Chondrocyte (in vitro differentiated cells): ENCODE results near the gene KAZN. TPM values are rescaled to one million over a fixed set of nuclear protein-coding genes. Genes with fewer than 3 reads are reported as not detected.

Experiments used
- DNase-seq: peaks from one replicate; pipeline ENCODE4 v3.0.0; 2021; ENCODE audit warnings: mixed read lengths, low spot score
- H3K27ac Mint-ChIP-seq: one replicate; pipeline ENCODE4 v1.8.0; 2021; ENCODE audit warnings: mild to moderate bottlenecking, moderate library complexity, mixed read lengths; ENCODE audit not compliant: unreplicated experiment
- H3K27me3 Mint-ChIP-seq: 2 replicates; pipeline ENCODE4 v1.8.0; 2021; ENCODE audit warnings: low read depth, mixed read lengths
- H3K36me3 Mint-ChIP-seq: 2 replicates; pipeline ENCODE4 v1.8.0; 2021; ENCODE audit warnings: low read depth, mixed read lengths
- H3K4me1 Mint-ChIP-seq: 2 replicates; pipeline ENCODE4 v1.8.0; 2021; ENCODE audit warnings: low read depth, mild to moderate bottlenecking, mixed read lengths
- H3K4me3 Mint-ChIP-seq: one replicate; pipeline ENCODE4 v1.8.0; 2021; ENCODE audit warnings: mild to moderate bottlenecking, moderate library complexity, mixed read lengths; ENCODE audit not compliant: unreplicated experiment
- H3K9me3 Mint-ChIP-seq: 2 replicates; pipeline ENCODE4 v1.8.0; 2021; ENCODE audit warnings: low read depth, mixed read lengths
- total RNA-seq: library from RNA; stranded (reverse); gene quantifications from 3 replicates; pipeline ENCODE4 v1.2.1, GENCODE V29; 2021
- TF ChIP-seq, protein P1 (sequence below): fragments of 200-600 bp; sonication (generic); IDR thresholded peaks from 2 replicates; pipeline ENCODE4 v1.5.0; 2021; ENCODE audit warnings: antibody characterized with exemption, mild to moderate bottlenecking, moderate library complexity

The KAZN gene
- total RNA-seq, 1 donor from 2014 or later = 29.6 TPM

- H3K27ac Mint-ChIP-seq = no peak overlapping the region
- TF ChIP-seq, protein P1, sequence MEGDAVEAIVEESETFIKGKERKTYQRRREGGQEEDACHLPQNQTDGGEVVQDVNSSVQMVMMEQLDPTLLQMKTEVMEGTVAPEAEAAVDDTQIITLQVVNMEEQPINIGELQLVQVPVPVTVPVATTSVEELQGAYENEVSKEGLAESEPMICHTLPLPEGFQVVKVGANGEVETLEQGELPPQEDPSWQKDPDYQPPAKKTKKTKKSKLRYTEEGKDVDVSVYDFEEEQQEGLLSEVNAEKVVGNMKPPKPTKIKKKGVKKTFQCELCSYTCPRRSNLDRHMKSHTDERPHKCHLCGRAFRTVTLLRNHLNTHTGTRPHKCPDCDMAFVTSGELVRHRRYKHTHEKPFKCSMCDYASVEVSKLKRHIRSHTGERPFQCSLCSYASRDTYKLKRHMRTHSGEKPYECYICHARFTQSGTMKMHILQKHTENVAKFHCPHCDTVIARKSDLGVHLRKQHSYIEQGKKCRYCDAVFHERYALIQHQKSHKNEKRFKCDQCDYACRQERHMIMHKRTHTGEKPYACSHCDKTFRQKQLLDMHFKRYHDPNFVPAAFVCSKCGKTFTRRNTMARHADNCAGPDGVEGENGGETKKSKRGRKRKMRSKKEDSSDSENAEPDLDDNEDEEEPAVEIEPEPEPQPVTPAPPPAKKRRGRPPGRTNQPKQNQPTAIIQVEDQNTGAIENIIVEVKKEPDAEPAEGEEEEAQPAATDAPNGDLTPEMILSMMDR = no peak
- H3K36me3 Mint-ChIP-seq = peaks cover 33% of the 10 kb centered on the region
- no peak for DNase-seq
- peaks cover 7% of the 10 kb centered on the region for H3K9me3 Mint-ChIP-seq
- no peaks in the 10 kb centered on the region for H3K27me3 Mint-ChIP-seq
- no peaks in the 10 kb centered on the region for H3K4me1 Mint-ChIP-seq
- H3K4me3 Mint-ChIP-seq = no peak overlapping the region
Observed at GRCh38 chr1:15065736-15066135, 467.3 kb downstream of the KAZN start.

GRCh38 chr1:15066191-15066590 is 467.7 kb downstream of the KAZN start:
- Mint-ChIP-seq H3K27ac (no peak overlapping the region), H3K27me3 (no peaks in the 10 kb centered on the region), H3K36me3 (peaks cover 28% of the 10 kb centered on the region), H3K9me3 (peaks cover 7% of the 10 kb centered on the region), H3K4me3 (no peak overlapping the region), H3K4me1 (no peaks in the 10 kb centered on the region)
- TF ChIP-seq, protein P1 = no peak
- no peak for DNase-seq

- H3K9me3 Mint-ChIP-seq = peaks cover 4% of the 10 kb centered on the region
- no peak overlapping the region for H3K27ac Mint-ChIP-seq
- H3K4me1 Mint-ChIP-seq = no peaks in the 10 kb centered on the region
- no peaks in the 10 kb centered on the region for H3K27me3 Mint-ChIP-seq
- peaks cover 21% of the 10 kb centered on the region for H3K36me3 Mint-ChIP-seq
- TF ChIP-seq, protein P1 = no peak
- no peak overlapping the region for H3K4me3 Mint-ChIP-seq
- no peak for DNase-seq
Observed at GRCh38 chr1:15067148-15067547, 468.7 kb downstream of the KAZN start.

GRCh38 chr1:15068152-15068551 is 469.7 kb downstream of the KAZN start:
- DNase-seq = no peak
- no peak overlapping the region for H3K27ac Mint-ChIP-seq
- H3K9me3 Mint-ChIP-seq = no peaks in the 10 kb centered on the region
- H3K27me3 Mint-ChIP-seq = no peaks in the 10 kb centered on the region
- no peak overlapping the region for H3K4me3 Mint-ChIP-seq
- no peaks in the 10 kb centered on the region for H3K4me1 Mint-ChIP-seq
- TF ChIP-seq, protein P1 = no peak
- H3K36me3 Mint-ChIP-seq = peaks cover 17% of the 10 kb centered on the region

- TF ChIP-seq, protein P1 = no peak
- peaks cover 11% of the 10 kb centered on the region for H3K36me3 Mint-ChIP-seq
Observed at GRCh38 chr1:15068997-15069396, 470.5 kb downstream of the KAZN start.

More at GRCh38 chr1:15068997-15069396, 470.5 kb downstream of the KAZN start:
- DNase-seq = no peak
- no peak overlapping the region for H3K27ac Mint-ChIP-seq
- no peaks in the 10 kb centered on the region for H3K4me1 Mint-ChIP-seq
- no peaks in the 10 kb centered on the region for H3K27me3 Mint-ChIP-seq
- no peak overlapping the region for H3K4me3 Mint-ChIP-seq
- H3K9me3 Mint-ChIP-seq = no peaks in the 10 kb centered on the region
